NOMO-1 treated with DMSO at 0.1 percent for 48 hours (cell line): ENCODE data around the gene FIGNL2.
A peak's percentile ranks its signal among the peaks of the same experiment; 100 is the strongest.

ENCODE experiments used
- DNase-seq: peaks from one replicate; lab custom pipeline; 2025; ENCODE audit not compliant: unreplicated experiment; lab: John Stamatoyannopoulos, UW

Gene FIGNL2

GRCh38 chr12:51862947-51863346 is 14.4 kb upstream of the FIGNL2 start:
- no peak for DNase-seq

GRCh38 chr12:51860986-51861385 is 12.5 kb upstream of the FIGNL2 start:
- DNase-seq = no peak

DNA sequence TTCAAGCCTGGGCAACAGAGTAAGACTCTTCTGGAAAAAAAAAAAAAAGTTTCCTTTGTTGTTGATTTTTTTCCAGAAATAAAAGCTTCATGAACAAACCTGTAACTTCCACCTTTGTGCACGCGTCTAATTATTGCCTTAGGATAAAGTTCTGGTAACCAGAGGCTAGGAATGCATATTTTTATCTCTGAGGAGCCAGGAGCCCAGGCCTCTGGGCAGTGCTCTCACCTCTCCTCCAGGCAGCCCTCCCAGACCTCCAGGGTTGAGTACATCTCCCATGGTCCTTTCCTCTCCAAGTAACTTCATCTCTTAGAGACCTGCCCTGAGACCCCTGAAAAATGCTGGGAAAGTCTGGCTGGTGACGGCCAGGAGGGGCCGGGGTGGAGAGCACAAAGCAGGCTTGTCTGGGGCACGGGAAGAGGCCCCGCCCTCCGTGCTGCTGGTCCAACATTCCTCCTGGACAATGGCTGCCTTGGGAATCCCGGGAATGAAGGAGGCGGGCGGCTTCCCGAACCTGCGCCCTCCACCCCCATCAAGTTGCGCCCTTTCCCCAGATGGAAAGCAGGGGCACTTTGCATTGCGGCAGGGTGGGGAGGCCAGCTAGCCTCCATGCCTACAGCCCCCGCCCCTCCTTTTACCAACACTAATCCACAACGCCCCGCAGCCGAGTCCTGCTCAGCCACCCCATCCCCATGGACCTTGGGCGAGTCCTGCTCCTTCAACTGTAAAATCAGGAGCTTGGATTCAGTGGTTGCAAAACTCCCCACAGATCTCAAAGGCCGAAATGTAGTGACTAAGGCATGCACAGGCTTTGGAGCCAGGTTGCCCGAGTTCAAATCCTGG is 7.3 kb upstream of the FIGNL2 start:
- DNase-seq = no peak

- DNase-seq = no peak
Measured at GRCh38 chr12:51852404-51853137, 4.1 kb upstream of the FIGNL2 start.

- peak; percentile 27 for DNase-seq
Measured at GRCh38 chr12:51851413-51852124, 3.1 kb upstream of the FIGNL2 start.

DNA sequence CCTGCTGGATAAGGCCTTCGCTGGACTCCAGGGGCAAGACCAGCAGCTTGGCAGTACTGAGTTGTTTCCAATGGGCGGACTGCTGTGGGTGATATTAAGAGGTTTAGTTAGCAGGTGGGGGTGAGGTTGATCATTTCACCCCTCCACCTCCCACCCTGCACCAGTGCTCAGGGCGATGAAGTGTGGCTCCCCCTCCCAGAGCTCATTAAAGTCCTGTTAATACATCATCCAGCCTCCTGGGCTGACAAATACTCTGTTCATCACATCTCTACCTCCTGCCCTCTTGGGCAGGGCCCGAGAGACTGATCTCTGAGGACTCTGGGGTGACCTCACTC is 2.4 kb upstream of the FIGNL2 start:
- DNase-seq = no peak

DNA sequence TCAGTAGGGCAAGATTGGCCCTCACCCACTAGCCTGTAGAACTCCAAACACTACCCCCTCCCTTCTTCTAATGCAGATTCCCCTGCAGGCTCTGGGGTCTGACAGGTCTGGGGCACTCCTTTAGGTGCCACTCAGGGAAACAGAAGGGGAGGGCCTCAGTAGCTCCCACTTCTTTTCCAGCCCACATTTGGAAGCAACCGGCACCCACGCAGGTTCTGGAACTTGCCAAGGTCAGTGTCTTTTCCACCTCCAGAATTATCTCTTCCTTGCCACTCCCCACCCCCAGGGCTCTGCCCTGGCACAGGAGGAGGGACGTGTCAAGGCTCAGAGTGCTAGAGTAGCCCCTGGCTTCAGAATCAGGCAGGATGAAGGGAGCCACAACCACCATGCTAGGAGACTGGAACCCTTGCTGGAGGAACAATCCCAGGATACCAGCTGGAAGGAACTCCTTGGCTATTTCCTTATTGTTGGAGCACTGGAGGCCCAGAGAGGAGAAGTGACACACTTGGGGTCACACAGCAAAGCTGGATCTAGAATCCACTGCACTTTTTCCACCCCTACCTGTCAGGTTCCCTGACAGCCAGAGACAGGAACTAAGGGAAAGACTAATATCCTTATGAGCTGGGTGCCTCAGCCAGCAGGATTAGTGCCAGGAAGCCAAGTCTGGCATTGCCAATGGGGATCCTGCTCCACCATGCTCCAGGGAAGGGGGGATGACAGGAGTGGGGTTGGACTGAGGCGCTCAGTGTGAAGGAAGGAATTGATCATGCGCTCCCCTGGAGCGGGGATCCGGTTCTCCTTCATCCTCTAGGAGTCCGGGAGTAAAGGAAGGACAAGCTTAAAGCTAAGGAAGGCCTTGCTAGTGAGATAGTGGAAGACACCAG is 1.8 kb upstream of the FIGNL2 start:
- no peak for DNase-seq

DNA sequence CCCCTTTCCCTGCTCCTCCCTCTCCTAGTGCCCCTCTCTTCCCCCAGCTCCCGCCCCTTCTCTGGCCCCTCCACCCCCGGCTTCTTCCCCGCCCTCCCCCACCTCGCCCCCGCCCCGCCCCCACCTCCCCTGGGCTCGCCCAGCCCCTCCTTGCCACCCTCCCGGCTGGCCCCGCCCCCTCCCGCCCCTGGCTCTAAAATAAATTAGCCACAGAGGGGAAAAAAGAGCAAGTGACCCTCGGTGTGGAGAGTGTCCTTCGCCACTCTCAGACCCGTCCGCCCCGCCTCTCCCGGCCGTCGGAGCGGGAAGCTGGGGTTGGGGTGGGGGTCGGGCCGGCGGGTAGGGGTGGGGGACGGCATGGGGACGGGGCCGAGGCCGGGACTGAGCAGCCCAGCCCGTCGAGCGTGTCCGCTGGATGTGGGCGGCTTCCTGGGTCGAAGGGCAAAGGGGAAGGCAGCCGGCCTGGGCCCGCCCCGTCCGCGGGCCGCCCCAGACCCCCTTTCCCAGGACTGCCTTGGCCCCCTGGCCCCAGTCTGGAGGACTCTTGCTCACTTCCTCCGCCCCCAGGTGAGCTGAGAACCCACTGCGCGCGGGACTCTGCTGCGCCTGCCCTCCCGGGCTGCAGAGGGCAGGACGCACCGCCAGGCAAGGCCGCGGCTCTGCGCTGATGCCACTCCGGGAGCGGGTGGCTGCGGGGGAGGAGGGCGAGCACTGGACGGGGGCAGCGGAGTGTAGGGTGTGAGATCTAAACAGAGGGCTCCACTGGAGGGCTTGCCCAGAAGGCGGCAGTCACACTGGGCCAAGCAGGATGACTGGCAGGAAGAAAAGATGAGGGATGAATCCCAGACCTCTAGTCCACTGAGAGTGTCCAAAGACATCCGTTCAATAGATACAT is 570 bp upstream of the FIGNL2 start:
- peak; percentile 29 for DNase-seq

- DNase-seq = no peak
Measured at GRCh38 chr12:51847643-51848325, 734 bp downstream of the FIGNL2 start.

DNA sequence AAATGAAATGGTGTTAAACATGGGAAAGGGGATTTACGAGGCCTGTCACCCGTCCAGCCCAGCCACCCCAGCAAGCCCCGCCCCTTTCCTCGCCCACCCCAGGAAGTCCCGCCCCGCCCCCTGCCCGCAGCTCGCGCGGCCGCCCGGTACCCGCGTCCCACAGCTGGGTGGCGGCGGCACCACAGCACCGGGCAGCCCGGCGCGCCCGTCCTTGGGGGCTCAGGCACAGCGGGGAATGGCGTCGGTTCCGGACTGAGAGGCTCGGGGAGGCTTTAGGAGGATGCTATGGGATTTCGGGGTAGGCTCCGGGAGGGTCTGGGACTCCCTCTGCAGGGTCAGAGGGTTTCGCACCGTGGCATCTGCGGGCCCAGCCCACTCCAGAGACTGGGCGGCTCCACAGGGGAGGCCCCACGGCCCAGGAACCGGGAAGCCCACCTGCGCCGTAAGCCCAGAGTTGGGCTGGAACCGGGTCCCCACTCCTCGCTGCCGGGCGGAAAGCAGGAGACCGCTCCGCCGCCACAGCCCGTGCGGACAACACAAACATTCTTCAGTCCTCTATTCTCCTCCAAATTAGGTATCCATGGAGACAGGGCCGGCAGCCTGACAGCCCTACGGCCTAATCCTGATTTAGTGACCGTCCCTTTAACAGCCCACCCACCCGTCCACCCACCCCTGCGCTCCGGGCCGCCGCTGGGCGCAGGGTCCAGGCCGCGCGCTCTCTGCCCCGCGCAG is 1.4 kb downstream of the FIGNL2 start:
- no peak for DNase-seq

DNA sequence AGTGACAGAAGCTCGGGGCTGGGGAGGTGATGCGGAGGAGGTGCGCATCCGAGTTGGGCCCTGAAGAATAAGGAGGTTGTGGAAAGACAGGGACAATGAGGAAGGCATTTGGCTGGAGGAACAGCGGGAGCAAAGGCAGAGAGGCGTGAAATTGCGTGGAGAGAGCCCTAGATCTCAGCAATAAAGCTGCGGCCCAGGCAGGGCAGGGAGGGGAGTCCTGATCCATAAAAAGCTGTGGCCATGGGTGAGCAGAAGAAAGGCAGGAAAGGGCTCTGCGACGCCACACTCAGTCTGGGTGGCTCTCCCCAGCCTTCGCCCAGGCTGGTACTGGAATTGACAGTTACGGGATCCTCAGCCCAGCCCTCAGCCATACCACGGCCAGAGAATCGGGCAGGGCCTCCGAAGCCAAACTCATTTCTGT is 2.2 kb downstream of the FIGNL2 start:
- DNase-seq = no peak

DNA sequence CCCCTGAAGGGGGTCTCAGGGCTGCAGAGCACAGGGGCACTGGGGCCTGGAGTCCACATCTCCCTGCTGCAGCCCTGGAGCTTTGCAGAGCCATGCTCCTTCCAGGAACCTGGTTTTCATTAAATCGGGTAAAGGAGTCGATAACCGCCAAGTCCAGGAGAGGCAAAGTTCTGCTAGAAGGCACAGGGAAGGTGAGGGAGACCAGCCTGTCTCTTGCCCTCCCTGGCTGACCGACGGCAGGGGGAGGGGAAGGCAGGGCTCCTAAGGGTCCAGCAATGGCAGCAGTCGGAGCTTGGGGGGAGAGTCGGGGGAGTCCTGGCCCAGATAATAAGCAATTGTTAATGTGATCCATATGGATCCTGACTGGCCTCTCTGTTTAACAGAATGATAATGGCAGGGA is 3.0 kb downstream of the FIGNL2 start:
- DNase-seq = no peak

- no peak for DNase-seq
Measured at GRCh38 chr12:51844854-51845253, 3.7 kb downstream of the FIGNL2 start.

- no peak for DNase-seq
Measured at GRCh38 chr12:51841727-51842126, 6.8 kb downstream of the FIGNL2 start.

DNA sequence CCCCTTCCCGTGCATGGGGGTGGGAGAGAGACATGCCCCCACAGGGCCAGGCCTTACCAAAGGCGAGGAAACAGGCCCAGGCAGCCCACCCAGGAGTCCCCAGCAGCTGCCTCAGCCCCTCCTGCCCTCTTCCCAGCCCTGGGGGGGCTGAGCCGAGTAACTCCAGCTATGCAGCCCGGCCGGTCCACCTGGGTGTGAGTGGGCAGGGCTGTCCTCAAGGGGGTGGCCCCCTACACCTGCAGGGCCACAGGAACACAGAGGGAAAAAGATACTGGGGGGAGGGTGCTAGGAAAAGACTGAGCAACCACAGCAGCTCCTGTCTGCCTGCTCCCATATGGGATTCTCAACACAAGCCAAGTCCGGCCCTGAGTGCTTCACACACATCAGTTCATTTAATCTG is 7.6 kb downstream of the FIGNL2 start:
- DNase-seq = no peak

DNA sequence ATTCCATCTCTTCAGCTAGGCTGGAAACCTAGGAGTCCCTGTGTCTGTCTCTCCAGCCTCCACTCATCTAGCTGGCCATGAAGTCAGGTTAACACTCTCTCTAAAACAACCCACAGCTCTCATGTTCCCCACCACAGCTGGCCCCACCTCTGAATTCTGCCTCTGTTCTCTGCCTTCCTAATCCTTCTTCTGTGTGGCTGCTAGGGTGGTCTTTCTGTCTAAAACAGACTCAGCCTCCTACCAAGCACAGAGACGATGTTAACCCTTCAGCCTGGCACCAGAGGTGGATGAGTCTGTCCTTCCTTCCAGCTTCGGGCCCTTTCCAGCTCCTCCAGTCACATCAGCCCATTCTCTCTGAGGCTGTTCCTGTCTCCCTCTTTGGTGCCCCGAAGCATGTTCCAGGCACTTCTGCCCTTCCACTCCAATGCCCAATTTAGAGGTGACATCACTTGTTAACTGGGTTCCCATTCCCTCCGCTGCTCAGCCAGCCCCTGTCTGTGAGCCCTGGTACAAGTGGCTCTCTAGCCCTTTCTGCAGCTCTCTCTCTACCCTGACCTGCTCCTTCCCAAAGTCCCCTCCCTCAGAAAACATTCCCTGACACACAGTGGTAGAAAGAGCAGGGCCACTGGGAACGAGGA is 9.1 kb downstream of the FIGNL2 start:
- DNase-seq = no peak

DNA sequence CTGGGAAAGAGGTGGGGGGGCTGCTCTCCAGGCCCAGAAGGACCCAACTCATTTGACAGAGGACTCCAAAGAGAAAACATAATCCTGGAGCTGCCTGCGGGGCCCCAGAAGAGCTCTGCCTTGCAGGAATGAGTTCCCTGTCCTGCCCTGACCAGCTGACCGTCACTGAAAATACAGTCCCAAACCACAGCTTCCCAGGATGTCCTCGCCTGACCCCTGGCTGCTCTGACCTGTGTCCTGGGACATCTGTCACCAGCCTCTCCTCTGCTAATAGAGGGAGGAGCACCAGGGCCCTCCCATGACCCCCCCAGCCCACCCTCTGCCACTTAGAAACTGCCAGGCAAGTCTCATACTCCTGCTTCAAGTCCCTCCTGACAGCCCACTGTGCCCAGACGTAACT is 9.8 kb downstream of the FIGNL2 start:
- no peak for DNase-seq

- no peak for DNase-seq
Measured at GRCh38 chr12:51838036-51838435, 10.5 kb downstream of the FIGNL2 start.
